Measurements from ENCODE around the gene MTREX.

DNA sequence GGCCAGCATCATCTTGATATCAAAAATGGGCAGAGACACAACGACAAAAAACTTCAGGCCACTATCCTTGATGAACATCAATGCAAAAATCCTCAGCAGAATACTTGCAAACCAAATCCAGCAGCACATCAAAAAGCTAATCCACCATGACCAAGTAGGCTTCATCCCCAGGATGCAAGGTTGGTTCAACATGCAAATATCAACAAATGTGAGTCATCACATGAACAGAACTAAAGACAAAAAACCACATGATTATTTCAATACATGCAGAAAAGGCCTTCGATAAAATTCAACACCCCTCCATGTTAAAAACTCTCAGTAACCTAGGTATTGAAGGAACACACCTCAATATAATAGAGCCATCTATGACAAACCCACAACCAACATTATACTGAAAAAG is 8.5 kb downstream of the MTREX start:
- no peak for TF ChIP-seq POLR2AphosphoS5 (IDR thresholded peaks at IDR 0.05; ENCODE audit: low read depth, low read length)
- TF ChIP-seq TAF1 (IDR thresholded peaks at IDR 0.05; ENCODE audit: borderline replicate concordance, low read depth, low read length) = no peak

Measured in GM12892 (cell line).